OCI-LY1 (cell line): ENCODE measurements around the gene NEURL3.

ENCODE experiments used
- EZH2 ChIP-seq: fragments of 200-600 bp; sonication (generic), shearing (Covaris generic); IDR thresholded peaks from 2 replicates; pipeline ENCODE4 v1.8.0; 2017; ENCODE audit warnings: borderline replicate concordance, mixed run types, mild to moderate bottlenecking, antibody characterized with exemption, low read length, moderate library complexity, mixed read lengths
- TF ChIP-seq, protein P1 (sequence below): fragments of 200-600 bp; sonication (generic), shearing (Covaris generic); IDR thresholded peaks from 2 replicates; pipeline ENCODE4 v1.5.1; 2017; ENCODE audit warnings: mild to moderate bottlenecking, antibody characterized with exemption, low read length, moderate library complexity, mixed read lengths

DNA sequence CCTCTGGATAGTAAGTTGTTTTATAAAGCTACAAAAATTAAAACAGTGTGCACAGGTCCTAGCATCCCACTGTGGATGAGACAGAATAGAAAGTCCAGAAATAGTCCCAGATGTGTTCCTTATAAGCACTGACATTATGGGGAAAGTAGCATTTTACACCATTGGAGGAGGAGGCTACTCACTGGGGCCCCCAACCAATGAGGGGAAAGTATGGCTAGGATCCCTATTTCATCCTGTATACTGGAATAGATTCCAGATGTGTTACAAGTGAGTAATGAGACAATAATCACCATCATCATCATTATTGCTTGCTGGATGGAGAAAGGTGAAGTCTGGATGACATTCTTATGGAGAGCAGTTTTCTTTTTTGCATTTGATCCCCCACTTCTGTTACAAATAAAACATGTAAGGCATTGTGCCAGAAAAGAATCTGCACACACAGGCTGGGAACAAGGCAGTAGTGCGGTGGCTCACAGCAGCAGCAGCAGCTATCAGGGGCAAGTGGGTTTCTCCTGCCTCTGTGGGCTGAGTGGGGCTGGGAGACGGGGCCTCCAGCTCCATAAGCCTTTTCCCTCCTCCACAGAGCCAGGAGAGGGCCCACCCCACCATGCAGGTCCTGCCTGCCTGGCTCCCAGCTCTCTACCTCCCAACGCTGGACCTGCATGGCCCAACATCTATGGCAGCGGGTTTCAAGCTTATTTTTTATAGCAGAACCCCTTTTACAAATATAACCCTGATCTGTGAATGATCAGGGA lies 36.4 kb upstream of the NEURL3 start:
- TF ChIP-seq, protein P1, sequence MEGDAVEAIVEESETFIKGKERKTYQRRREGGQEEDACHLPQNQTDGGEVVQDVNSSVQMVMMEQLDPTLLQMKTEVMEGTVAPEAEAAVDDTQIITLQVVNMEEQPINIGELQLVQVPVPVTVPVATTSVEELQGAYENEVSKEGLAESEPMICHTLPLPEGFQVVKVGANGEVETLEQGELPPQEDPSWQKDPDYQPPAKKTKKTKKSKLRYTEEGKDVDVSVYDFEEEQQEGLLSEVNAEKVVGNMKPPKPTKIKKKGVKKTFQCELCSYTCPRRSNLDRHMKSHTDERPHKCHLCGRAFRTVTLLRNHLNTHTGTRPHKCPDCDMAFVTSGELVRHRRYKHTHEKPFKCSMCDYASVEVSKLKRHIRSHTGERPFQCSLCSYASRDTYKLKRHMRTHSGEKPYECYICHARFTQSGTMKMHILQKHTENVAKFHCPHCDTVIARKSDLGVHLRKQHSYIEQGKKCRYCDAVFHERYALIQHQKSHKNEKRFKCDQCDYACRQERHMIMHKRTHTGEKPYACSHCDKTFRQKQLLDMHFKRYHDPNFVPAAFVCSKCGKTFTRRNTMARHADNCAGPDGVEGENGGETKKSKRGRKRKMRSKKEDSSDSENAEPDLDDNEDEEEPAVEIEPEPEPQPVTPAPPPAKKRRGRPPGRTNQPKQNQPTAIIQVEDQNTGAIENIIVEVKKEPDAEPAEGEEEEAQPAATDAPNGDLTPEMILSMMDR, result no peak
- TF ChIP-seq EZH2, result no peak
